Activated T-helper 1 cell treated with anti-CD3 and anti-CD28 coated beads, Interleukin-2, amount 50 U/mL, for 16 hours (primary cell): ENCODE measurements around the gene RPS6KA5.

Experiments
- DNase-seq, 2 donors: peaks; one replicate each; pipeline ENCODE4 v3.0.0-alpha.2; 2020; ENCODE audit warnings: low read depth in 1 of 2, low spot score in 1 of 2

The RPS6KA5 gene

GRCh38 chr14:90810806-90811205, 249.6 kb downstream of the RPS6KA5 start:
- DNase-seq = no peak

DNA sequence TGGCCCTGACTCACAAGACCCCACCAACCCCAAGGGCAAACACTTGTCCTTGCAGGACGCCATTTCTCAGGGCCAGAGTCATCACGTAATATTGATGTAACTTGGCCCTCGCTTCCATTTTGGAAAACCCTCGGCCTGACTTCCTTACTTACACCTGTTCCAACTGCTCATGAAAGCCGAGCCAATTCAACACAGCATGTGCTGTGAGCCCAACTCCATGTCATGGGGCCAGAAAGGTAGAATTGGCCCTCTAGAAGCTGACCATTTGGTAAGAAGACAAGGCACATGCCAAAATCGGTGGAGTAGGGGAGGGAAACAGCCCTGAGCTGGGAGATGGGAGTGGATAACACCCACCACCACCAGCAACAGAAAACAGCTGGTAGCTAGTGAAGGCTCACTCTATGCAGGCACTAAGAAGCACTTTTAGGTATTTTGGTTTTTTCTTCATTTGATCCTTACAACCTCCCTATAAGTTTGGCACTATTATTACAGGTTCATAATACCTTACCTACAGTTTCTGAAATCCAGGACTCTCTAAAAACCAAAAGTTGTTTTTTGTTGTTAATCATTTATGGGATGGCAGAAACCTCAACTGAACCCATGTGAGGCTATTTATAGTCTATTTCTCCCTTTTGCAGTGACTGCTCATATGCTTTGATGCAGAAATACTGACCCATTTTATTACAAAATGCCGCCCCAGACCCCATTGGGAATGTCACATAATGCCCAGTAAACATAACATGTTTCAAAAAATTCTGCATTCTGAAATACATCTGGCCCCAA, 250.7 kb downstream of the RPS6KA5 start:
- no peak for DNase-seq

DNA sequence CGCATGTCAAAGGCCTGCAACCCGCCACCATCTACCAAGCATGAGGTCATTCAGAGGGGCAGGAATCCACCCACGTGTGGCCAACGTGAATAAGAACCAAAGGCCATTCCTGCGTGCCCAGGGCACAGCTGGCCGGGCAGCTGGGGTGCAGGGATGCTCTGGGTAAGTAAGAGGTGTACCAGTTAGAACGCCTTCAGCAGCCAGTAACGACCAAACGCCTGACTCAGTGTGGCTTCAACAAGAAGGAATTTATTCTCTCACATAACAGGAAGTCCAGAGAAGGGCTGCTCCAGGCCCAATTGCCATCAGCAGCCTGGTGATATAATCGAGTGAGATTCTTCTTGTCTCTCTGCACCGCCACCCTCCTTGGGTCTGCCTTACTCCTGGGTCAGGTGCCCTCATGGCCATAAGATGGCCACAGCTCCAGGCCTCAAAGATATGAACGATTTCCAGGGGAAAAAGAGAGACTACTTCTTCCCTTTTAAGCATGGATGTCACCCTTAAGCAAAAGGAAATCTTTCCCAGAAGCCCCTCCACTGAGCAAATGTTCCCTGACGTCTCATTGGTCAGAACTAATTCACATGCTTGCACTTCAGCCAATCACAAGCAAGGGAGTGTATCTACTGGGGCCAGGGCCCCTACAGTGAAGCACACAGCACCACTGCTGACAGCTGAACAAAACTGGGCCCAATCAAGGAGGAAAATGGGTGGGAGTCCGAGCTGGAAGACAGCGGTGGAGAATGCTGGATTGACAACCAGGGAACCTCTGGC, 251.5 kb downstream of the RPS6KA5 start:
- no peak for DNase-seq

GRCh38 chr14:90807060-90807459, 253.4 kb downstream of the RPS6KA5 start:
- no peak for DNase-seq

DNA sequence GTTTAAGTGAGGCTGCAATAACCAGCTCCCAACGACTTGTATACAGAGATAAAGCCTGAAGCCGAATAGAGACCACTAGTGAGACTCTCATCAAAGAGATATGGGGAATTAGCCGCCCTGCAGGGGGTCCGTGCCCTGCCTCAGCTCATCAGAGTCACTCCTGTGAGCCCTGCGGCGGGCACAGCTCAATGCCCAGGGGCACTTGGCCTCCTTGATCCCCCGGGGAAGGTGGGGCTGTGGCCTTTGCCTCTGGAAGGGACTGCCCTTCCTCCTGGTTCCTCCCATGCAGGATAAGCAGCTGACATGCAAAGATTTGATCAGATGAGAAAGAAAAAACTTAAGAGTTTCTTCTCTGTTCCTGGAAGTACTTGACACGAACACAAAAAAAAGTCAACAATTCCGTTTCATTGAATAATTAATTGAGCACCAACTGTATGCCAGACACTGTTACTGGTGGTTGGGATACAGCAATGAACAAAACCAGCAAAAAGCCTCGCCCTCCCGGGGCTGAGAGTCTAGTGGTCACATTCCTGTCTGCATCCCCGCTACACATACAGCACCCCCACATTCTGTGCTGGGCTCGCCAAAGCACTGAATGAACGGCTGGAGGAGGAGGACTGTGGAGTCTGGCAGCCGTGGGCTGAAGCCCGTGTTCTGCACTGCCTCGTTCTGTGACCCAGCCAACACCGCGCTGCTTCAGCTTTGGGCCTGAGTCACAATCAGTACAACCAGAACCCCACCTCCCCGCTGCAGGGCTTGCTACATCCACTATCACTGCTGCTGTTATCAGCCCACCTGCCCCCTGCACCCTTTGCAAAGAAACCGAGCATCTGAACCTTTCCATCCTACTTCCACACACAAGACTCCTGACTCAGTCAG, 254.5 kb downstream of the RPS6KA5 start:
- no peak for DNase-seq

- DNase-seq = no peak
Observed at GRCh38 chr14:90805084-90805391, 255.4 kb downstream of the RPS6KA5 start.

- DNase-seq = no peak
Observed at GRCh38 chr14:90804292-90805083, 256.0 kb downstream of the RPS6KA5 start.

- no peak for DNase-seq
Observed at GRCh38 chr14:90803249-90803648, 257.2 kb downstream of the RPS6KA5 start.

- DNase-seq = no peak
Observed at GRCh38 chr14:90799420-90799819, 261.0 kb downstream of the RPS6KA5 start.

DNA sequence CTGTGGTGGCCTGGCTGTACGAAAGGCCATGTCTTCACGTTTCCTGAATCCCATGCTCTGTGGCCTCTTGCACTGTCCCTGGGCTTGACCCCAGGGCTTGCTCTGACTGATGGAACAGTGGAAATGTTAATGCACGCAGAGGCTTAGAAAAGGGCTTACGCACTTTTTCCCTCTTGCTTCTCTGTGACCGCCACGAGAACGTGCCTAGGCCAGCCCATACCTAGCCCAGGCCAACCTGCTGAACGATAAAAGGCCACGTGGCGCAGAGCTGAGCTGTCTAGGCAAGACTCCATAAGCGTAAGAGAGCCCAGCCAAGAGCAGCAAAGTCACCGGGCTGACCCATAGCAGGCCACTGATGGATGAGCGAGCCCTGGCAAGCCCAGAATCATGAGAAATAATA, 262.5 kb downstream of the RPS6KA5 start:
- no peak for DNase-seq
